Measurements from ENCODE around the gene BICC1. TPM values are rescaled to one million over a fixed set of nuclear protein-coding genes. Genes with fewer than 3 reads are reported as not detected.

The BICC1 gene
- polyA plus RNA-seq, 3 donors: 0.02 to 0.24 (median 0.14) TPM

GRCh38 chr10:58818900-58819299 is 306.2 kb downstream of the BICC1 start:
- Mint-ChIP-seq H3K4me1 (no peaks in the 10 kb centered on the region), H3K9me3 (no peaks in the 10 kb centered on the region), H3K4me3 (no peak overlapping the region), H3K36me3 (peaks cover under 1 to 5% of the 10 kb centered on the region in 2 donors), H3K27ac (no peak overlapping the region), H3K27me3 (ENCODE audit: low read depth in 3 of 3) (no peaks in the 10 kb centered on the region)
- Histone ChIP-seq H3K9me3 (replicated peaks in 1 of 2; ENCODE audit: control insufficient read depth in 1 of 2, insufficient read depth in 1 of 2, low read length in 2 of 2) (no peaks in the 10 kb centered on the region), H3K4me3 (replicated peaks in 1 of 3; ENCODE audit: low read depth in 2 of 3, low read length in 3 of 3) (no peak overlapping the region), H3K36me3 (replicated peaks in 1 of 2; ENCODE audit: control insufficient read depth in 1 of 2, insufficient read depth in 2 of 2, low read length in 2 of 2) (no peaks in the 10 kb centered on the region), H3K4me1 (ENCODE audit: control insufficient read depth in 1 of 2, insufficient read depth in 2 of 2, low read length in 2 of 2) (no peaks in the 10 kb centered on the region), H4K20me1 (ENCODE audit: insufficient read depth, low read length) (no peaks in the 10 kb centered on the region), H3K79me2 (ENCODE audit: insufficient read depth, low read length) (no peaks in the 10 kb centered on the region), H3K27me3 (ENCODE audit: control insufficient read depth in 2 of 2, insufficient read depth in 2 of 2, low read length in 2 of 2) (no peaks in the 10 kb centered on the region), H3K27ac (ENCODE audit: low read depth in 1 of 2, low read length in 2 of 2) (no peak overlapping the region), H3K4me2 (replicated peaks; ENCODE audit: extremely low read depth, low read length, poor library complexity, severe bottlenecking) (no peak overlapping the region), H3K9ac (ENCODE audit: insufficient read depth, low read length, poor library complexity, severe bottlenecking) (no peak overlapping the region), H2AFZ (ENCODE audit: insufficient read depth, low read depth, low read length, poor library complexity, severe bottlenecking) (no peak overlapping the region)
- intact Hi-C loops (cut with micrococcal nuclease): no loop called here
- DNase-seq: no peak
- no CpG with 5 or more reads among the region's 1 CpG for WGBS (ENCODE audit: insufficient coverage)
- no peak for TF ChIP-seq CTCF (IDR thresholded peaks at IDR 0.05)

GRCh38 chr10:58820386-58820785 is 307.7 kb downstream of the BICC1 start:
- no peaks in the 10 kb centered on the region for H3K27me3 Mint-ChIP-seq (ENCODE audit: low read depth in 3 of 3)
- H2AFZ ChIP-seq (ENCODE audit: insufficient read depth, low read depth, low read length, poor library complexity, severe bottlenecking): no peak overlapping the region
- no peaks in the 10 kb centered on the region for H3K79me2 ChIP-seq (ENCODE audit: insufficient read depth, low read length)
- no CpG with 5 or more reads among the region's 1 CpG for WGBS (ENCODE audit: insufficient coverage)
- no peak overlapping the region for H3K9ac ChIP-seq (ENCODE audit: insufficient read depth, low read length, poor library complexity, severe bottlenecking)
- H3K4me1 Mint-ChIP-seq: no peaks in the 10 kb centered on the region
- H3K27ac Mint-ChIP-seq: no peak overlapping the region
- H3K9me3 Mint-ChIP-seq: no peaks in the 10 kb centered on the region
- intact Hi-C loops (cut with micrococcal nuclease): no loop called here
- no peaks in the 10 kb centered on the region for H3K36me3 ChIP-seq (replicated peaks in 1 of 2; ENCODE audit: control insufficient read depth in 1 of 2, insufficient read depth in 2 of 2, low read length in 2 of 2)
- no peak overlapping the region for H3K4me3 Mint-ChIP-seq
- no peak for TF ChIP-seq CTCF (IDR thresholded peaks at IDR 0.05)
- H3K27me3 ChIP-seq (ENCODE audit: control insufficient read depth in 2 of 2, insufficient read depth in 2 of 2, low read length in 2 of 2): no peaks in the 10 kb centered on the region
- H3K4me2 ChIP-seq (replicated peaks; ENCODE audit: extremely low read depth, low read length, poor library complexity, severe bottlenecking): no peak overlapping the region
- DNase-seq: no peak
- no peak overlapping the region for H3K27ac ChIP-seq (ENCODE audit: low read depth in 1 of 2, low read length in 2 of 2)
- no peak overlapping the region for H3K4me3 ChIP-seq (replicated peaks in 1 of 3; ENCODE audit: low read depth in 2 of 3, low read length in 3 of 3)
- H3K4me1 ChIP-seq (ENCODE audit: control insufficient read depth in 1 of 2, insufficient read depth in 2 of 2, low read length in 2 of 2): no peaks in the 10 kb centered on the region
- H4K20me1 ChIP-seq (ENCODE audit: insufficient read depth, low read length): no peaks in the 10 kb centered on the region
- no peaks in the 10 kb centered on the region for H3K9me3 ChIP-seq (replicated peaks in 1 of 2; ENCODE audit: control insufficient read depth in 1 of 2, insufficient read depth in 1 of 2, low read length in 2 of 2)
- peaks cover 0 to 2% of the 10 kb centered on the region in 2 donors for H3K36me3 Mint-ChIP-seq
